Measurements from ENCODE around the gene RAB40A.

GRCh38 chrX:103530545-103530944 is 11.3 kb upstream of the RAB40A start:
- TF ChIP-seq CTCF (IDR thresholded peaks at IDR 0.05 in 2 of 3, conservative IDR thresholded peaks at IDR 0.05 in 1 of 3; ENCODE audit: insufficient read depth in 2 of 3, low read depth in 1 of 3, low read length in 3 of 3) (no peak), DACH1 (IDR thresholded peaks at IDR 0.05; ENCODE audit: partially characterized antibody) (no peak)

All from K562 (cell line).